HS-5 (cell line): ENCODE data around the gene AFP.

Source experiments
- DNase-seq: peaks from one replicate; pipeline ENCODE4 v3.0.0-alpha.2; 2012; ENCODE audit warnings: low read depth

AFP gene

DNA sequence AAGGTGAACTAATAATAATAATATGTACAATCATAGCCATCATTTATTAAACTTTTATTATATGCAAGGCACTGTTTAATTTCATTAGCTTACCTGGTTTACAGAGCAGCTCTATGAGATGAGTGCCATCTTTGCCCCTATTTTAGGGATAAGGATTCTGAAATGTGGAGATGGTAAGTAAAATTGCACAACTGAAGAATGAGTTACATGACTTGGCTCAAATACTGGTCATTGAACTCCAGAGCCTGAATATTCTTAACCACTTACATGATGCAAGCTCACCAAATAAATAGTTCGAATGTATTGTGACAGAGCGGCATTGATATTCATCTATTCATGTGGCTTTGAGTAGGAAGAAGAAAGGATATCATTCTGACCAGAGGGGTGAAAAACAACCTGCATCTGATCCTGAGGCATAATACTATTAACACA, 20.2 kb upstream of the AFP start:
- no peak for DNase-seq

DNA sequence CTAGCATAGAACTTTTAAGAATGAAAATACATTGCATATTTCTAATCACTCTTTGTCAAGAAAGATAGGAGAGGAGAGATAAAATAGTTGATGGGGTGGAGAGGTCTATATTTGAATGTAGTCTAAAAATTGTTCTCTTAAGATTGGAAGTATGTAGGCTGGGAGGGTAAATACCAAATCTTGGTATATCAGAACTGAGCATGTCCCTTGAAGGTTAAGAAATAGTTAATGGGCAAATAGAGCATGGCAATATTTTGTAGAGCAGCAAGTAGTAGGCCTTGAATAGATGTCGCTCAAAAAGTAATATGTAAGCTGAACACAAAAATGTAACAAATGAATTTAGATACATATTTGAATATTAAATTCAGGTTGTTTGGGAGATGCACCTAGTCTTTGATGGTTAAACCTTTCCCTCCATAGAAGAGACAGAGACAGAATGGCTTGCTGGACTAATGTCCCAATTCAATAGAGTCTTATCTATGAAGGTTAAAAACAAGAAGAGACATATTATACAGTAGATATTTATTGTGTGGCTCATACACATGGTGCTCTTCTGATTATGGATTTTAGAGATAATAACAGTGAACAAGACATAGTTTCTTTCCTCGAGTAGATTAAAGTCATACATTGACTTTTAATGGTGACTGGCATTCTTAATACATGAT, 19.5 kb upstream of the AFP start:
- DNase-seq = no peak

DNA sequence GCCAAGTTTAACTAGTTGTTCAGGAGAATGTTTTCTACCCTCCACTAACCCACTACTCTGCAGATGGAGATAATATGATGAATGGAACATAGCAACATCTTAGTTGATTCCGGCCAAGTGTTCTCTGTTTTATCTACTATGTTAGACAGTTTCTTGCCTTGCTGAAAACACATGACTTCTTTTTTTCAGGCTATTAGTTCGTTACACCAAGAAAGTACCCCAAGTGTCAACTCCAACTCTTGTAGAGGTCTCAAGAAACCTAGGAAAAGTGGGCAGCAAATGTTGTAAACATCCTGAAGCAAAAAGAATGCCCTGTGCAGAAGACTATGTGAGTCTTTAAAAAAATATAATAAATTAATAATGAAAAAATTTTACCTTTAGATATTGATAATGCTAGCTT, 18.7 kb upstream of the AFP start:
- DNase-seq = no peak

DNA sequence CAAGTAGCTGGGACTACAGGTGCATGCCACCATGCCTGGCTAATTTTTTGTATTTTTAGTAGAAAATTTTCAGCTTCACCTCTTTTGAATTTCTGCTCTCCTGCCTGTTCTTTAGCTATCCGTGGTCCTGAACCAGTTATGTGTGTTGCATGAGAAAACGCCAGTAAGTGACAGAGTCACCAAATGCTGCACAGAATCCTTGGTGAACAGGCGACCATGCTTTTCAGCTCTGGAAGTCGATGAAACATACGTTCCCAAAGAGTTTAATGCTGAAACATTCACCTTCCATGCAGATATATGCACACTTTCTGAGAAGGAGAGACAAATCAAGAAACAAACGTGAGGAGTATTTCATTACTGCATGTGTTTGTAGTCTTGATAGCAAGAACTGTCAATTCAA, 18.0 kb upstream of the AFP start:
- DNase-seq = no peak

DNA sequence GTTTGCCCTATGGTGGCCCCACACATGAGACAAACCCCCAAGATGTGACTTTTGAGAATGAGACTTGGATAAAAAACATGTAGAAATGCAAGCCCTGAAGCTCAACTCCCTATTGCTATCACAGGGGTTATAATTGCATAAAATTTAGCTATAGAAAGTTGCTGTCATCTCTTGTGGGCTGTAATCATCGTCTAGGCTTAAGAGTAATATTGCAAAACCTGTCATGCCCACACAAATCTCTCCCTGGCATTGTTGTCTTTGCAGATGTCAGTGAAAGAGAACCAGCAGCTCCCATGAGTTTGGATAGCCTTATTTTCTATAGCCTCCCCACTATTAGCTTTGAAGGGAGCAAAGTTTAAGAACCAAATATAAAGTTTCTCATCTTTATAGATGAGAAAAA, 17.3 kb upstream of the AFP start:
- no peak for DNase-seq

DNA sequence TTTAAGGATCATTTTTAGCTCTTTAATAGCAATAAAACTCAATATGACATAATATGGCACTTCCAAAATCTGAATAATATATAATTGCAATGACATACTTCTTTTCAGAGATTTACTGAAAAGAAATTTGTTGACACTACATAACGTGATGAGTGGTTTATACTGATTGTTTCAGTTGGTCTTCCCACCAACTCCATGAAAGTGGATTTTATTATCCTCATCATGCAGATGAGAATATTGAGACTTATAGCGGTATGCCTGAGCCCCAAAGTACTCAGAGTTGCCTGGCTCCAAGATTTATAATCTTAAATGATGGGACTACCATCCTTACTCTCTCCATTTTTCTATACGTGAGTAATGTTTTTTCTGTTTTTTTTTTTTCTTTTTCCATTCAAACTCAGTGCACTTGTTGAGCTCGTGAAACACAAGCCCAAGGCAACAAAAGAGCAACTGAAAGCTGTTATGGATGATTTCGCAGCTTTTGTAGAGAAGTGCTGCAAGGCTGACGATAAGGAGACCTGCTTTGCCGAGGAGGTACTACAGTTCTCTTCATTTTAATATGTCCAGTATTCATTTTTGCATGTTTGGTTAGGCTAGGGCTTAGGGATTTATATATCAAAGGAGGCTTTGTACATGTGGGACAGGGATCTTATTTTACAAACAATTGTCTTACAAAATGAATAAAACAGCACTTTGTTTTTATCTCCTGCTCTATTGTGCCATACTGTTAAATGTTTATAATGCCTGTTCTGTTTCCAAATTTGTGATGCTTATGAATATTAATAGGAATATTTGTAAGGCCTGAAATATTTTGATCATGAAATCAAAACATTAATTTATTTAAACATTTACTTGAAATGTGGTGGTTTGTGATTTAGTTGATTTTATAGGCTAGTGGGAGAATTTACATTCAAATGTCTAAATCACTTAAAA, 16.6 kb upstream of the AFP start:
- no peak for DNase-seq

DNA sequence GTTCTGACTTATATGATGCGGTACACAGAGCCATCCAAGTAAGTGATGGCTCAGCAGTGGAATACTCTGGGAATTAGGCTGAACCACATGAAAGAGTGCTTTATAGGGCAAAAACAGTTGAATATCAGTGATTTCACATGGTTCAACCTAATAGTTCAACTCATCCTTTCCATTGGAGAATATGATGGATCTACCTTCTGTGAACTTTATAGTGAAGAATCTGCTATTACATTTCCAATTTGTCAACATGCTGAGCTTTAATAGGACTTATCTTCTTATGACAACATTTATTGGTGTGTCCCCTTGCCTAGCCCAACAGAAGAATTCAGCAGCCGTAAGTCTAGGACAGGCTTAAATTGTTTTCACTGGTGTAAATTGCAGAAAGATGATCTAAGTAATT, 15.4 kb upstream of the AFP start:
- no peak for DNase-seq

DNA sequence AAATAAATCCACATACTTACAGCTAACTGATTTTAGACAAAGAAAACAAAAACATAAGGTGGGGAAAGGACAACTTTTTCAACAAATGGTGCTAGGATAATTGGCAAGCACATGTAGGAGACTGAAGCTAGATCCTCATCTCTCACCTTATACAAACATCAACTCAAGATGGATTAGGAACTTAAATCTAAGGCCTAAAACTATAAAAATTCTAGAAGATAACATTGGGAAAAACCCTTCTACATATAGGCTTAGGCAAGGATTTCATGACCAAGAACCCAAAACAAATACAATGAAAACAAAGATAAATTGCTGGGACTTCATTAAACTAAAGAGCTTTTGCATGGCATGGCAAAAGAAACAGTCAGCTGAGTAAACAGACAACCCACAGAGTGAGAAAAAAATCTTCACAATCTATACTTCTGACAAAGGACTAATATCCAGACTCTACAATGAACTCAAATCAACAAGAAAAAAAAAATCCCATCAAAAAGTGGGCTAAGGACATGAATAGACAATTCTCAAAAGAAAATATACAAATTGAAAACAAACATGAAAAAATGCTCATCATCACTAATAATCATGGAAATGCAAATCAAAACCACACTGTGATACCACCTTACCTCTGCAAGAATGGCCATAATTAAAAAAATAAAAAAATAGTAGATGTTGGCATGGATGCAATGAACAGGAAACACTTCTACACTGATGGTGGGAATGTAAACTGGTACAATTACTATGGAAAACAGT, 14.1 kb upstream of the AFP start:
- DNase-seq = no peak

DNA sequence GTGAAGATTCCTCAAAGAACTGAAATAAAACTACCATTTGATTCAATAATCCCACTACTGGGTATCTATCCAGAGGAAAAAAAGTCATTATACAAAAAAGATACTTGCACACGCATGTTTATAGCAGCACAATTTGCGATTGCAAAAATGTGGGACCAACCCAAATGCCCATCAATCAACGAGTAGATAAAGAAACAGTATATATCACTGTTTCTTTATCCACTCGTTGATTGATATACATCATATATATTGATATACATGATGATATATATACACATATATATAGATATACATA, 13.6 kb upstream of the AFP start:
- no peak for DNase-seq

DNA sequence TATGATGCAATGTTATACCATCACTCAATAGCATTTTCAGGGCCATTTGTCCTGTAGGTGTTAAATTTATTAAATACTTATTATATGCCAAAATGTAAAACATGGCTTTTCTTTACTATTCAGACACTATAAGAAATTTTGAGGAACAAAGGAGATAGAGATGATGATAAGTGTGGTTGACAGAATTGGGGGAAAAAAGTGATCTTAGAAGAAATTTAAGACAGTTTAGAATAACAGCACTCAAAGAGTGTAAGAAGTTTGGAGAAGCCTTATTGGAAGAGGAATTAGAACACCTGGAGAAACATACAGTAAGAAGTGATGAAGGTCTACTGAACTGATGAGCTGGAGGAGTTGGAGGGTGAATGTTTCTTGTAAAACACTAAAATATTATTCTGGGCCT, 12.8 kb upstream of the AFP start:
- DNase-seq = no peak

DNA sequence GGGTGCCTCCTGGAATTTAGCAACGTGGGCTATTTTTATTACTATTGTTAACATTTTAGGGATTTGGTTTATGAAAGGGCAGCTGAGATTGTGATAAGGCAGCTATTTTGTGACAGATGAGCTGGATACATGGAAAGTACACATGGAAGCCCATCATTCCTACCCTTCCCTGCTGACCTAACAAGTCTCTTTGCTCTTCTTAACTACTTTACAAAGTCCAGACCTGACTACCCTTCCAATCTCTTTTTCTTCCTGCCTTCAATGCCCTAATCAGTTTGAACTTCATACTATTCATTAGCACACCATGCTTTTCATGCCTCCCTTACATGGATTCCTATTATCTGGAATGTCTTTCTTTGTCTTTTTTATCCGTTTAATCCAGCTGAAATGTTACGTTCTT, 9.4 kb upstream of the AFP start:
- no peak for DNase-seq

DNA sequence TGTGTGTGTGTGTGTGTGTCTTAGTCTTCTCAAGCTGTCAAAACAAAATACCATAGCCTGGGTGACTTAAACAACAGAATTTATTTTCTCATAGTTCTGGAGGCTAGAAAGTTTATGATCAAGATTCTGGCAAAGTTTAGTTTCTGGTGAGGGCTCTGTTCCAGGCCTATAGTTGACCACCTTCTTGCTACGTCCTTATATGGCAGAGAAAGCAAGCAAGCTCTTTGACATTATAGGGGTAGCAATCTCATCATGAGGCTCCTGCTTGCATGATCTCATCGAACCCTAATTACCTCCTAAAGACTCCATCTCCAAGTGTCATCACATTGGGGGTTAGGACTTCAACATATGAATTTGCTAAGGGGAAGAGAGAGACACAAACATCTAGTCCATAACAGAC, 6.9 kb upstream of the AFP start:
- no peak for DNase-seq

DNA sequence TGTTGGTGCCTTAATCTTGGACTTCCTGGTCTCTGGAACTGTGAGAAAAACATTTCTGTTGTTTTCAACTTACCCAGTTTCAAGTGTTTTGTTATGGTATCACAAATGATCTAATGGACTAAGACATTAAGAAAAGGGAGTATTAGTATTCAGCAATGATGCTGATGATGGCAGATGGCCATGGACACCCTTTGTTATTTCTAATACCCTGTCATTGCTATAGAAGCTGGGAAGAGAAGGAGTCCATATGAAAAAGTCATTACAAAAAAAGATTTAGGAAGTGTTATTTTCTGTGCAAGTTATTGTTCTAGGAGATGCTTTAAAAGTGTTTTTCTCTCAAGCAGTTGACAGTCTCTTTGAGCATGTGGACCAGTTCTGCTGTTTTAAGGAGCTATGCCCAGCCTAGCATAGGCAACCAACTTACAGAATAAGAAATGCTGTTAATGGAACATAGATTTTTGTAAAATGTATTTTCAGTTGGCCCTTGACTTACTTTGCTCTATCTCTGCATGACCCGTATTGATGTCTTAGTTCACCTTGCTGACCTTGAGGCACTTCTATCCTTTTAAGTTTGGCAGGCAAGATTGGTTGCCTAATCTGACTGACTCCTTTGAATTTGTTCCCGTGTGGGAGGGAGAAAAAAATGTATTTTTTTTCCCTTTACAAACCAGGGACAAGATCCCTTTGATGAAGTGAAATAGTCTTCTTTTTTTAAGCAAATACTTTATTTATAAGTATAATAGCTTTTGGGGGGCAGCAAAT, 6.0 kb upstream of the AFP start:
- no peak for DNase-seq

DNA sequence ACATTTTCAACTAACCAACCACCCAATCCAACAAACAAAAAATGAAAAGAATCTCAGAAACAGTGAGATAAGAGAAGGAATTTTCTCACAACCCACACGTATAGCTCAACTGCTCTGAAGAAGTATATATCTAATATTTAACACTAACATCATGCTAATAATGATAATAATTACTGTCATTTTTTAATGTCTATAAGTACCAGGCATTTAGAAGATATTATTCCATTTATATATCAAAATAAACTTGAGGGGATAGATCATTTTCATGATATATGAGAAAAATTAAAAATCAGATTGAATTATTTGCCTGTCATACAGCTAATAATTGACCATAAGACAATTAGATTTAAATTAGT, 4.2 kb upstream of the AFP start:
- no peak for DNase-seq

DNA sequence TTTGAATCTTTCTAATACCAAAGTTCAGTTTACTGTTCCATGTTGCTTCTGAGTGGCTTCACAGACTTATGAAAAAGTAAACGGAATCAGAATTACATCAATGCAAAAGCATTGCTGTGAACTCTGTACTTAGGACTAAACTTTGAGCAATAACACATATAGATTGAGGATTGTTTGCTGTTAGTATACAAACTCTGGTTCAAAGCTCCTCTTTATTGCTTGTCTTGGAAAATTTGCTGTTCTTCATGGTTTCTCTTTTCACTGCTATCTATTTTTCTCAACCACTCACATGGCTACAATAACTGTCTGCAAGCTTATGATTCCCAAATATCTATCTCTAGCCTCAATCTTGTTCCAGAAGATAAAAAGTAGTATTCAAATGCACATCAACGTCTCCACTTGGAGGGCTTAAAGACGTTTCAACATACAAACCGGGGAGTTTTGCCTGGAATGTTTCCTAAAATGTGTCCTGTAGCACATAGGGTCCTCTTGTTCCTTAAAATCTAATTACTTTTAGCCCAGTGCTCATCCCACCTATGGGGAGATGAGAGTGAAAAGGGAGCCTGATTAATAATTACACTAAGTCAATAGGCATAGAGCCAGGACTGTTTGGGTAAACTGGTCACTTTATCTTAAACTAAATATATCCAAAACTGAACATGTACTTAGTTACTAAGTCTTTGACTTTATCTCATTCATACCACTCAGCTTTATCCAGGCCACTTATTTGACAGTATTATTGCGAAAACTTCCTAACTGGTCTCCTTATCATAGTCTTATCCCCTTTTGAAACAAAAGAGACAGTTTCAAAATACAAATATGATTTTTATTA, 3.6 kb upstream of the AFP start:
- no peak for DNase-seq

DNA sequence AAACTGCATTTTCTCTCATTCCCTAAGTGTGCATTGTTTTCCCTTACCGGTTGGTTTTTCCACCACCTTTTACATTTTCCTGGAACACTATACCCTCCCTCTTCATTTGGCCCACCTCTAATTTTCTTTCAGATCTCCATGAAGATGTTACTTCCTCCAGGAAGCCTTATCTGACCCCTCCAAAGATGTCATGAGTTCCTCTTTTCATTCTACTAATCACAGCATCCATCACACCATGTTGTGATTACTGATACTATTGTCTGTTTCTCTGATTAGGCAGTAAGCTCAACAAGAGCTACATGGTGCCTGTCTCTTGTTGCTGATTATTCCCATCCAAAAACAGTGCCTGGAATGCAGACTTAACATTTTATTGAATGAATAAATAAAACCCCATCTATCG, 2.9 kb upstream of the AFP start:
- no peak for DNase-seq

DNA sequence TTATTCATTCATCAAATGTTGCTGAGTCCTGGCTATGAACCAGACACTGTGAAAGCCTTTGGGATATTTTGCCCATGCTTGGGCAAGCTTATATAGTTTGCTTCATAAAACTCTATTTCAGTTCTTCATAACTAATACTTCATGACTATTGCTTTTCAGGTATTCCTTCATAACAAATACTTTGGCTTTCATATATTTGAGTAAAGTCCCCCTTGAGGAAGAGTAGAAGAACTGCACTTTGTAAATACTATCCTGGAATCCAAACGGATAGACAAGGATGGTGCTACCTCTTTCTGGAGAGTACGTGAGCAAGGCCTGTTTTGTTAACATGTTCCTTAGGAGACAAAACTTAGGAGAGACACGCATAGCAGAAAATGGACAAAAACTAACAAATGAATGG, 1.7 kb upstream of the AFP start:
- no peak for DNase-seq

DNA sequence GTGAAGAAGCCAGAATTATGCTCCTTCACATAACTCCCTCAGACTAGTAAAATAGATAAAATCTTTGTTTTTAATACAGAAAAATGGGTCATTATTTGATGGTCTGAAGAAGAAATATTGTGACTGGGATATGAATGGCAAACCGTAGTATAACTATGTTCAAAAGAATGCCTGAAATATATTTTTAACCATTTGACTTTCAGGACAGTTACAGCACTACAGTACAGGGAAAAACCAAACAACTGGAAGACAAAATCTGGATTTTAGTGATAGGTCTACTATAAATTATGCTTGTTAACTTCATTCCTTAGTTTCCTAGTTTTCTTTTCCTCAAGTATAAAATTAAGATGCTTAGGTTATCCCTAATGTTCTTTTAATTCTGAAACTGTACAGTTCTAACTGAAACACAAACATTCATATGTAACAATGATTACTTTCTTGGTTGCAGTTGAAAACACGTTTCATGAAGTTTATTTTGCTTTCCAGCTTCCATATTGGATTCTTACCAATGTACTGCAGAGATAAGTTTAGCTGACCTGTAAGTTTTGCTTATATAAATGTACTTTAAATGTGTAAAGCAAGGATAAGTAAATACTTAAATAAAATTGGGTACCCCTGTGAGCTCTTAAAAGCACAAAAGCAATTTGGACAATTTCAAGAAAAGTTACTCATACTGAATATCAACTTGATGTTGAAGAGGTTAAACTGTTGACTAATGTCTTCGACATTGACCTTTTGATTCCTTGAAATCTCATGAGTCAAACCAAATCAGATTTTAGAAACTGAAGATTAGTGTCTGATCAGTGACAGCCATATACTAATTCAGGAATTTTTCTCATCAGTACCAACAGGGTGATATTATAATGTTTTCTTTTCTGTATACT, 895 bp downstream of the AFP start:
- no peak for DNase-seq

DNA sequence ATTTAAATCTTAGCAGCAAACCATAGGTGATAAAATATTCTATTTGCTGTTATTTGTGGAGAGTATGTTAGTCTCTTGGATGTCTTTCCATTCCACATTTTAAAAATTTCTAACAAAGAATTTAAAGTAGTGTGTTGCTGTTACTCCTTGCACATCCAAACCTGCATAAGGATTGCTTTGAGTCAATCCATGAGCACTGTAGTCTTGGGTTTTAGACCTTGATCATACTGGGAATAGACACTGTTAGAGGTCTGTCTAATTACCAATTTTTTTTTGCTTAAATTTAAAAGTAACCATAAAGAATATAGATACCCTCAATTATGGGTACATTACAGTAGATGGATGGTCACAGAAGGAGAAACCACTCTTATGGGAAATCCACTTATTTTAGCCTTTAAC, 1.5 kb downstream of the AFP start:
- no peak for DNase-seq

DNA sequence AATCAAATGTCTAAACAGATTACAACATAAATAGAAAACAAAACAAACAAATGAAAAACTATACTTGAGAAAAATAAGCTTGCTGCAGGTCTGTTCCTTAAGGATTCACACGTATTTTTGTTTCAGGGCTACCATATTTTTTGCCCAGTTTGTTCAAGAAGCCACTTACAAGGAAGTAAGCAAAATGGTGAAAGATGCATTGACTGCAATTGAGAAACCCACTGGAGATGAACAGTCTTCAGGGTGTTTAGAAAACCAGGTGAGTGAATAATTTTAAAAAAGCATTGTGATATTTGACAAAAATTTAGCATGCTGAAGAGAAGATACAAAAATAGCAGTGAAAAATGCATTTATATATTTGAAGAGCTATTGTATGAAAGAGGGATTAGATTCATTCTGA, 2.0 kb downstream of the AFP start:
- DNase-seq = no peak
